Urothelium cell line (cell line): Measurements from ENCODE around the gene NKD1.

Source experiments
- DNase-seq: peaks from one replicate; pipeline ENCODE4 v3.0.0; 2011; ENCODE audit warnings: low spot score, mixed read lengths
- FAIRE-seq: peaks from 2 replicates; lab custom pipeline; 2011; peaks lifted over from hg19 to GRCh38; lab: Jason Lieb, UNC

Gene NKD1

GRCh38 chr16:50638816-50639670, 90.8 kb downstream of the NKD1 start:
- DNase-seq (no peak), FAIRE-seq (no peak)

- no peak for FAIRE-seq
- DNase-seq, result no peak
Measured at GRCh38 chr16:50640391-50640790, 92.2 kb downstream of the NKD1 start.

- DNase-seq (no peak), FAIRE-seq (no peak)
Measured at GRCh38 chr16:50640919-50641817, 93.0 kb downstream of the NKD1 start.

GRCh38 chr16:50641818-50642187, 93.6 kb downstream of the NKD1 start:
- FAIRE-seq, result no peak
- no peak for DNase-seq

- FAIRE-seq (no peak), DNase-seq (no peak)
Measured at GRCh38 chr16:50642349-50642748, 94.2 kb downstream of the NKD1 start.

GRCh38 chr16:50643192-50643591, 95.0 kb downstream of the NKD1 start:
- FAIRE-seq (no peak), DNase-seq (no peak)

- DNase-seq (no peak), FAIRE-seq (no peak)
Measured at GRCh38 chr16:50644245-50644644, 96.0 kb downstream of the NKD1 start.

GRCh38 chr16:50644729-50645128, 96.5 kb downstream of the NKD1 start:
- FAIRE-seq (no peak), DNase-seq (peak; percentile 54)

GRCh38 chr16:50645563-50646220, 97.5 kb downstream of the NKD1 start:
- no peak for FAIRE-seq

GRCh38 chr16:50646345-50646744, 98.1 kb downstream of the NKD1 start:
- no peak for FAIRE-seq

More at GRCh38 chr16:50645563-50646220, 97.5 kb downstream of the NKD1 start:
- no peak for DNase-seq

GRCh38 chr16:50651835-50652438, 103.7 kb downstream of the NKD1 start:
- DNase-seq (no peak), FAIRE-seq (no peak)

More at GRCh38 chr16:50646345-50646744, 98.1 kb downstream of the NKD1 start:
- DNase-seq, result no peak

GRCh38 chr16:50652836-50653425, 104.7 kb downstream of the NKD1 start:
- no peak for FAIRE-seq
- no peak for DNase-seq

GRCh38 chr16:50653633-50654519, 105.7 kb downstream of the NKD1 start:
- FAIRE-seq, result no peak

GRCh38 chr16:50655558-50656055, 107.4 kb downstream of the NKD1 start:
- DNase-seq, result no peak
- no peak for FAIRE-seq

More at GRCh38 chr16:50653633-50654519, 105.7 kb downstream of the NKD1 start:
- no peak for DNase-seq

GRCh38 chr16:50657241-50657640, 109.0 kb downstream of the NKD1 start:
- DNase-seq (no peak), FAIRE-seq (no peak)

GRCh38 chr16:50659806-50660205, 111.6 kb downstream of the NKD1 start:
- FAIRE-seq (no peak), DNase-seq (no peak)

GRCh38 chr16:50662306-50662940, 114.2 kb downstream of the NKD1 start:
- DNase-seq, result no peak
- peak; percentile 42 for FAIRE-seq

GRCh38 chr16:50664270-50664669, 116.1 kb downstream of the NKD1 start:
- DNase-seq (no peak), FAIRE-seq (no peak)
